Measurements from ENCODE around the gene CLIP4. TPM values are rescaled to one million over a fixed set of nuclear protein-coding genes. Genes with fewer than 3 reads are reported as not detected.

CLIP4 gene
- total RNA-seq, 2 experiments from 2014 or later, result not detected

- Histone ChIP-seq H3K79me2 (ENCODE audit: insufficient read depth, low read depth, low read length) (no peaks in the 10 kb centered on the region), H4K20me1 (ENCODE audit: insufficient read depth, low read length) (no peaks in the 10 kb centered on the region), H3K27ac (ENCODE audit: low read depth, low read length, poor library complexity, severe bottlenecking) (no peak overlapping the region), H3K9me3 (ENCODE audit: low read length) (no peaks in the 10 kb centered on the region), H3K9me2 (ENCODE audit: insufficient read depth, low read length) (no peaks in the 10 kb centered on the region), H2AFZ (ENCODE audit: low read length) (no peak overlapping the region), H3K36me3 (ENCODE audit: insufficient read depth, low read length) (no peaks in the 10 kb centered on the region), H3K4me3 (ENCODE audit: low read depth, low read length, poor library complexity, severe bottlenecking) (no peak overlapping the region), H3K4me2 (ENCODE audit: low read length) (no peak overlapping the region), H3K4me1 (ENCODE audit: insufficient read depth, low read length, poor library complexity, severe bottlenecking) (no peaks in the 10 kb centered on the region)
- intact Hi-C loops (cut with micrococcal nuclease; ENCODE audit: unreplicated experiment), result no loop called here
- no peak for TF ChIP-seq EZH2phosphoT487 (IDR thresholded peaks at IDR 0.05; ENCODE audit: borderline replicate concordance, low read depth, low read length)
- TF ChIP-seq, protein P1, sequence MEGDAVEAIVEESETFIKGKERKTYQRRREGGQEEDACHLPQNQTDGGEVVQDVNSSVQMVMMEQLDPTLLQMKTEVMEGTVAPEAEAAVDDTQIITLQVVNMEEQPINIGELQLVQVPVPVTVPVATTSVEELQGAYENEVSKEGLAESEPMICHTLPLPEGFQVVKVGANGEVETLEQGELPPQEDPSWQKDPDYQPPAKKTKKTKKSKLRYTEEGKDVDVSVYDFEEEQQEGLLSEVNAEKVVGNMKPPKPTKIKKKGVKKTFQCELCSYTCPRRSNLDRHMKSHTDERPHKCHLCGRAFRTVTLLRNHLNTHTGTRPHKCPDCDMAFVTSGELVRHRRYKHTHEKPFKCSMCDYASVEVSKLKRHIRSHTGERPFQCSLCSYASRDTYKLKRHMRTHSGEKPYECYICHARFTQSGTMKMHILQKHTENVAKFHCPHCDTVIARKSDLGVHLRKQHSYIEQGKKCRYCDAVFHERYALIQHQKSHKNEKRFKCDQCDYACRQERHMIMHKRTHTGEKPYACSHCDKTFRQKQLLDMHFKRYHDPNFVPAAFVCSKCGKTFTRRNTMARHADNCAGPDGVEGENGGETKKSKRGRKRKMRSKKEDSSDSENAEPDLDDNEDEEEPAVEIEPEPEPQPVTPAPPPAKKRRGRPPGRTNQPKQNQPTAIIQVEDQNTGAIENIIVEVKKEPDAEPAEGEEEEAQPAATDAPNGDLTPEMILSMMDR (conservative IDR thresholded peaks at IDR 0.05; ENCODE audit: low read length), result no peak
- CTCF ChIA-PET (ENCODE audit: unreplicated experiment), result no interaction called here
- BruUV-seq (replicated peaks), result no TSS peak
- DNase-seq (ENCODE audit: low spot score), result no peak
- POLR2A ChIA-PET, result no interaction called here
These were observed 2.8 kb upstream of the CLIP4 start for GRCh38 chr2:29112379-29112778.

DNA sequence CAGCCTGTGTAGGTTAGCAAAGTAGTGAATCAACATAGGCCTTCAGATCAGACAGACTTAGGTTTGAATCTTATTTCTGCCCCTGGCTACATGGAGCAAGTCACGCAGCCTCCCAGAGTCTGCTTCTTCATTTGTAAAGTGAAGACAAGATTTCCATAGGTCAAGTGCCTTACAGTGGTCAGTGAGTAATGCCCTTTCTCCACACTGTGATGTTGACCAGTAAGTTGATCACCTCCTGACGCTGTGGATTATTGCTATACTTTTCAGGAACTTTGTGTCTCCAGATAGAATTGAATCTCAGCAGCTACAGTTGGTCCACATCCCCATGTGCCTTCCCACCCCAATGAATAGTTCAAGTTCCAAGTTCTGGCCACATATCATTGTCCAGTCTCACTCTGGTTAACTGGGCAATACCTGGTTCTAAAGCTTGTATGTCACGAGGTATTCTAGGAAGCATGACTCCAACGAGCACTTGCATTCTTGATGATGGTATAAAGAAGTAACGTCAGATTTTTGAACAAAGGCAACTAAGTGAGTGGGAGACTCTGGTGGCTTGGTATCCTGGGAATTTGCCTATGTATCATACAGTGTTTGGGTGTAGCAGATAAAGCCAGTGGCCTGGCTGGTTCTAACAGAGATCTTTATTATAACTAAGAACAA is 2.1 kb upstream of the CLIP4 start:
- intact Hi-C loops (cut with micrococcal nuclease; ENCODE audit: unreplicated experiment), result no loop called here

GRCh38 chr2:29113891-29114321 is 1.3 kb upstream of the CLIP4 start:
- H3K9me2 ChIP-seq (ENCODE audit: insufficient read depth, low read length), result no peaks in the 10 kb centered on the region
- H3K4me2 ChIP-seq (ENCODE audit: low read length), result no peak overlapping the region
- no peak overlapping the region for H3K4me3 ChIP-seq (ENCODE audit: low read depth, low read length, poor library complexity, severe bottlenecking)
- BruUV-seq (replicated peaks), result no TSS peak
- POLR2A ChIA-PET, result no interaction called here
- no peaks in the 10 kb centered on the region for H4K20me1 ChIP-seq (ENCODE audit: insufficient read depth, low read length)
- H3K36me3 ChIP-seq (ENCODE audit: insufficient read depth, low read length), result no peaks in the 10 kb centered on the region
- TF ChIP-seq, protein P1 (conservative IDR thresholded peaks at IDR 0.05; ENCODE audit: low read length), result no peak
- TF ChIP-seq EZH2phosphoT487 (IDR thresholded peaks at IDR 0.05; ENCODE audit: borderline replicate concordance, low read depth, low read length), result no peak
- intact Hi-C loops (cut with micrococcal nuclease; ENCODE audit: unreplicated experiment), result no loop called here
- no peaks in the 10 kb centered on the region for H3K79me2 ChIP-seq (ENCODE audit: insufficient read depth, low read depth, low read length)
- no peaks in the 10 kb centered on the region for H3K9me3 ChIP-seq (ENCODE audit: low read length)
- CTCF ChIA-PET (ENCODE audit: unreplicated experiment), result no interaction called here
- no peaks in the 10 kb centered on the region for H3K4me1 ChIP-seq (ENCODE audit: insufficient read depth, low read length, poor library complexity, severe bottlenecking)
- no peak for DNase-seq (ENCODE audit: low spot score)
- no peak overlapping the region for H2AFZ ChIP-seq (ENCODE audit: low read length)
- H3K27ac ChIP-seq (ENCODE audit: low read depth, low read length, poor library complexity, severe bottlenecking), result no peak overlapping the region

More for the DNA sequence above, 2.1 kb upstream of the CLIP4 start:
- Histone ChIP-seq H3K27ac (ENCODE audit: low read depth, low read length, poor library complexity, severe bottlenecking) (no peak overlapping the region), H3K4me1 (ENCODE audit: insufficient read depth, low read length, poor library complexity, severe bottlenecking) (no peaks in the 10 kb centered on the region), H3K36me3 (ENCODE audit: insufficient read depth, low read length) (no peaks in the 10 kb centered on the region), H3K9me3 (ENCODE audit: low read length) (no peaks in the 10 kb centered on the region), H3K4me2 (ENCODE audit: low read length) (no peak overlapping the region), H4K20me1 (ENCODE audit: insufficient read depth, low read length) (no peaks in the 10 kb centered on the region), H3K4me3 (ENCODE audit: low read depth, low read length, poor library complexity, severe bottlenecking) (no peak overlapping the region), H3K9me2 (ENCODE audit: insufficient read depth, low read length) (no peaks in the 10 kb centered on the region), H3K79me2 (ENCODE audit: insufficient read depth, low read depth, low read length) (no peaks in the 10 kb centered on the region), H2AFZ (ENCODE audit: low read length) (no peak overlapping the region)
- no peak for DNase-seq (ENCODE audit: low spot score)
- no TSS peak for BruUV-seq (replicated peaks)
- TF ChIP-seq, protein P1 (conservative IDR thresholded peaks at IDR 0.05; ENCODE audit: low read length), result no peak
- TF ChIP-seq EZH2phosphoT487 (IDR thresholded peaks at IDR 0.05; ENCODE audit: borderline replicate concordance, low read depth, low read length), result no peak
- ChIA-PET CTCF (ENCODE audit: unreplicated experiment) (interaction anchor here (0.5 kb wide), 1 partner anchor 134 kb away, joined by 3 read pairs; no protein-coding TSS in a partner anchor), POLR2A (no interaction called here)

Measured in OCI-LY7 (cell line).